HG03064 (cell line): Measurements from ENCODE around the gene KCNA1.
"Not testable (repeated sequence)": the region's sequence is repeated elsewhere in the genome, so short reads cannot be mapped to it uniquely, and the experiment has no call there.

Experiments used
- ATAC-seq: cut with Tn5 transposase; IDR thresholded peaks from one replicate; pipeline ENCODE4 v1.9.1; 2021; ENCODE audit warnings: low read depth; ENCODE audit not compliant: unreplicated experiment

Gene KCNA1

DNA sequence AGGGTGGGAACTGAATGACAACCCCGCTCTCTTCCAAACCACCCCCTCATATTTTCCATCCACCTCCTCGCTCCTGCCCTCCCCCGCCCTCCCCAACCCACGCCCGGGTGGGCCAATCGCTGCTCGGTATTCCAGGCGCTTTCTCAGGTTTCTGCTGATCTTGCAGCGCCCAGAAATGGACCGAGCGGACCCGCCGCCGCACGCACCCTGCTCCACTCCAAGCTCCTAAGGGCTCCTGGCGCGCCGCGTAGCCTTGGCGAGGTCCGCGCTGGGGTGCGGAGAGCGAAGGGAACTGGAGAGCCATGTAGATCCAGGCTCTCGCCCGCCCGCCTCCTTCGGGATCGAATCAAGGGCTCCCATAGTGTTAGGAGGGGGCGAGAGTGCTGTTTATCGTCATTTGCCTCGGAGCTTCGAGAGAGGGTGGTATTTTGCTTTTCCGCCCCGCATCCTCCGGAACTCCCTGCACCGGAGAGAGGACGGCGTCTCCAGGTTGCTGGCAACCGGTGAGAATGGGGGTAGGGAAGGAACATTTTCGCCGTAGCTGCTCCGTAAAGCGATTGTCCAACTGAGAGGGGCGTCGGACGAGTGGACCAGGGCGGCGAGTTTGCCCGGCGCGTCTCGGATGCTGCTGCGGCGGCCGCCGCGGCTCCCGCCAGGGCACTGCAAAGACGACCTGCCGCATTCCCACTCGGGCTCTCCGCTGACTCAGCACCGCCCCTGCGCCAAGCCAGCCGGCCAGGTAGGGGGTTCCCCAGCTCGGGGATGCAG is at the start of gene KCNA1:
KCNA1 (plus strand) TSS at position 172 of the 768 bp plus-strand sequence. CDS start 1,474 bp downstream, outside the sequence.
- ATAC-seq, result no peak

DNA sequence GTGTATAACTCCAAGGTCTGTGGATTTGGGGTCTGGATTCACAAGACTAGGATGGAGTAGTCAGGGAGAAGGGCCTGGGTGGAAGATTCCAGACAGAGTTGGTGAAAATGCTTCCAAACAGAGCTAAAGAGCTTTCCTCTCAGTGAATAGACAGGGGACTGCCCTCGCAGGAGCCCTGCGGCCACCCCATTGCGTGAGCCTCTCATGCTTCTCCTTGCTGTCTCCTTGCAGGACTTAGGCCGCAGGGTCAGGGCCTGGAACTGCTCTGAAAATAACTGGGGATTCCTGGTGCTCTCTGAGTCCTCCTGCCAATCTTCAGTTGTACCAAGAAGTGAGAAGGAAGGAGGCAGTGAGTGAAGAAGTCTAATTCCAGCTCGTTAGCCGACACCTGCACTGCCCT is 49.0 kb upstream of the KCNA1 start:
- ATAC-seq, result no peak

- ATAC-seq, result no peak
Measured at GRCh38 chr12:4862809-4863208, 46.9 kb upstream of the KCNA1 start.

DNA sequence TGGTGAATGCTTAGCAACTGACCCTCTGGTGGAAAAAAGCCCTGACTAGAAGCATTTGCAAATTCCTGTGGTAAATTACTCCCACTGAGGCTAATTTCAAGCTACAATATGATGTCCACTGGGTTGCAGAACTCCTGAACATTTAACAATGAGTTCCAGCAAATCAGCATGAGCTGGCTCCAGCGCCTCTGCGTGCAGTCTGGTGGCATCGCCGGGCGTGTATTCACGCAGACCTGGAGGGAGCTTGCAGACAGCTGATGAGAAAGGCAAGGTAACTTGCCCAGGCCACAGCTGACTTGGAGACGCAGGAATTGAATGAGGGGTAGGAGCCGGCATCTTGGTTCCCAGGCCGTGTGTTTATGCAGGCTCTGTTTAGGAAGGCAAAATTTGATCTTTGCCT is 45.1 kb upstream of the KCNA1 start:
- ATAC-seq, result no peak

- no peak for ATAC-seq
Measured at GRCh38 chr12:4865246-4865645, 44.5 kb upstream of the KCNA1 start.

GRCh38 chr12:4866299-4866698 is 43.4 kb upstream of the KCNA1 start:
- ATAC-seq, result no peak

DNA sequence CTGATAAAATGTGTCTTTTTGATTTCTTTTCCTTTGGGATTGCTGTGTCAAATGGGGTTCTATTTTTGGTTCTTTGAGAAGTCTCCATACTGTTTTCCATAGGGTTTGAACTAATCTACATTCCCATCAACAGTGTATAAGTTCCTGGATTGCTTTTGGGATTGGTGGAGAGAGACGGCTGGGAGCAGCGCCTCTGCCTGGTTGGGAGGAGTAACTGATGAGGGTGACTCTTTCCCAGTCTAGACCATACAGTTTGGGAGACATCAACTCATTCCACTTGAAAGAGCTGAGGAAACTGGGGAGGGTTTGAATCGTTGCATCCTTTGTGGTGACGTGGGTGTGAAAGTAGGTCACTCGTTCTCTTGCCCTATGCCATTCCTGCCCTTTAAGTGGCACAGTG is 42.3 kb upstream of the KCNA1 start:
- ATAC-seq, result no peak

- no peak for ATAC-seq
Measured at GRCh38 chr12:4870423-4870822, 39.3 kb upstream of the KCNA1 start.

DNA sequence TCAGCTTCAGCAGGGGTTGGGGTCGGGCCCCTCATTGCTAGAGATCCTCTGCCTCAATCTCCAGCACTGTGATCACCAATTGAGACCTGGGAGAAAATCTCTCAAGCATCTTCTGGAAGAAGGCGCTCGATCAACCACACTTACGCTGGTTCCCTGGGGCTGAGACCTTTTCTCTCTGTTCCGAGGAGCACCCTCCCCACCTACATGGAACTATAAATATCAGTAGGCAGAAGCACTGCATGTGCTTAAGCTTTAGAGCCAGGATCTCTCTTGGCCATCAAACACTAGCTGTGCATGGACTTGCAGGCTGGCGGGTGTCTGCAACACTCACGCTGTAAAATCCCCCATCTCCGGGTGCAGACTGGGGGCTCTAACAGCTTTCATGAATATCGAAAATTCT is 38.2 kb upstream of the KCNA1 start:
- no peak for ATAC-seq

DNA sequence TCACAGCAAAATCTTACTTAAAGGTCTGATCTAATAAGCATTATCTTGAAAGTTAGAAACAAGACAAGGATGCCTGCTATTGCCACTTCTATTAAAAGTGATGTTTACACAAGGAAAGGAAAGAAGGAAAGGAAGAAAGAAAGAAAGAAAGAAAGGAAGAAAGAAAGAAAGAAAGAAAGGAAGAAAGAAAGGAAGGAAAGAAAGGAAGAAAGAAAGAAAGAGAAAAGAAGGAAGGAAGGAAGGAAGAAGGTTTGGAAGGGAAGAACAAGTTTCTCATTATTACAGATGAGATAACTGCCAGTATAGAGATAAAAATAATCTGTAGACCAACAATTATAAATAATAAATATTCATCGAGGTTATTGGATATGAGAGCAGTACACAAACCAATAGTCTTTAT is 35.8 kb upstream of the KCNA1 start:
- ATAC-seq, result no peak

DNA sequence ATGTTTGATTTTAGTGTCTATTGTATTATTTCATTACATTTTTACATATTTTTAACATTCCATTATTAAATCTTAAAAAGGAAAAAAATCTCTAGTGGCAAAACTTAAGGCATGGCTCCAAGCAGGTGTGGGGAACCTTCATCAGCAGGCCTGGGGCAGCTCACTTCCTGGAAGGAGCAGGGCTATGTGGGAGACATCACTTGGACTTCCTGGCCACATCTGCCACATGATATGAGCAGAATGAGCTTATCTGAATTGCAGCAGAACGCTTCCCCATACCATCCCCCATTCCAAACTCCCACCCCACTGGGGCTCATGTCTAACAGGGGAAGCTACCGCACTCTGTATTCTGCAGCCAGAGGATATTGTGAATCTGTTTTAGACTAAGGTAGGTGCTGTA is 35.0 kb upstream of the KCNA1 start:
- no peak for ATAC-seq

GRCh38 chr12:4879481-4879880 is 30.2 kb upstream of the KCNA1 start:
- not testable (repeated sequence) for ATAC-seq

DNA sequence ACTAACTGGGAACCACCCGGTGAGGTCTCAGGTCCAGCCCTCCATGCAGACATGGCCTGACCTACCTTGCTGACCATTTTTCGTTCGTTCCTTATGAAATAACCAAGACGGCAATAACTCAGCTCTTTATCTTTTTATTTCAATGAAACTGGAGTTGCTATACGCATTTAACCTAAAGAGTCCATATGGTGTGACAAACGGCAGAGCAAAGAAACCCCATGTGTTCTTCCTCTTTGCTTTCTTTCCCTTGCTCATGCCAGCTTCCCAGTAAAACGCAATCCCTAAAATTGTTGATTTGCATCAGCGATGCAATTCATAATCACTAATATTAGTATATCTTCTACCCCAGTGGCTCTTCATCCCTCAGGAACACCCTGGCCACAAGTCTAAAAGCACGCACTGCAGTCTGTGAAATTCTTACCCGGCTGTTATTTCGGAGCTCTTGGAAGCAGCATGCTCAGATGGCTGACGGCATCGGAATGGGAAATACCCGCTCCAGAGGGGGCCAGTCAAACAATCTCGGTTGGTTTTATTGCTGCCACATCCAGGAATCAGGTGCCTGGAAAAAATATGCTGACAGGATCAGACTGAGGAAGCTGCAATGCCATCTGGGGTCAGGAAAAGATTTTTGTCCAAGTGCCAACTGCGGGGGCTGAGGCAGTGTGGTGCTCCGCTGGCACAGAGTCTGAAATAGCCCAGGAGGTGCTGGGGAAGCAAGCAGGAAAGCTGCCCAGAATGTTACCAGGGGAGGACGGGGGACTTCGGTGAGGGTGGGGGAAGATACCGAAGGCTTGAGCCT is 28.2 kb upstream of the KCNA1 start:
- ATAC-seq, result no peak

DNA sequence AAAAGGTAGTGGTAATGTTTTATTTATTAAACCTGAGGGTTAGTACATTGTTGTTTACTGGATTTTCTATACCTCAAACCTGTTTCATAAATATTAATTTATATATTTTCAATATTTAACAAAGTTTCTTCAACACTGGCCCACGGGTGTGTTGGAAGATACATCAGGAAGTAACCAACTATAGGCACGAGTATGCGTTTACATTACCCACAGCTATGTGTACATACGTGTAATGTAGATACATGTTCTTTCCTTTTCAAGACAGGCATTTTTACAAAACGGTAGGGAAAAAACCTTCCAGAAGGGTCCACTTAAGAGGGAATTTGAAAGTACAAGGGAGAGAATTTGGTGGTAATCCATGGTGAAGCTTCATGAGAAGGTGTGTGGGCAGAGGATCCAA is 17.8 kb upstream of the KCNA1 start:
- no peak for ATAC-seq

DNA sequence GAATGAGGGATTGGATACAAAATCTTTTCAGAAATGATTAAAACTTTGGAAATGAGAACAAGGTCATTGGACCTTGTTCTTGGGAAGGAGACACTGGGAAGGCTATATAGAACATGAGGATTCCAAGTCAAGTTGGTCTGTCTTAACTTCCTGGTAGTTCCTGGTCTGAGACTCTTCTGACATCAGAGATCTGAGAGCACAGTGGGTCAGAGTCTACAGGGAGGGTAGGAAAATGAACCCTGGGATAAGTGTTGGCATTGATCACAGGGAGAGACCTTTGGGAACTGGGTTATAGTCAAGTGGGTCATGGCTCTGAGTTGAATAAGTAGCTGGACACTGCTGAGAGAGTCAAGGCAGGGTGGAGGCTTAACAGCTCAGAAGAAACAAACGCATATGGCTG is 17.3 kb upstream of the KCNA1 start:
- no peak for ATAC-seq

DNA sequence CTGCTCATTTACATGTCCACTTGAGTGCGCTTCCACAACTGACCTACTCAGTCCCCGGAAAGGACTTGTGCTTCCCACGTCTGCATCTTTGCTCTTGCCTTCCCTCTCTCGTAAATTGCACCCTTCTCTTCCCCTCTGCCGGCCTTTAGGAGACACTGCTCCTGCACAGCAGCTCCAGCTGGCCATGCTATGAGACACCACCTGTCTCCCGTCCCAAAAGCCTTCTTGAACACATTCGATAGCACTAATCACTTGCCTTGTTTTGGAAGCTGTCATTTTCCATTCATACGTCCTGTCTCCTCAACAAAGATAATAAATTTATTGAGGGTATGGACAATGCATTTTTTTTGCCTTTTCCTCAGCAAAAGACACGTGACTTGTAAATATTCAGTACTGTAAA is 15.7 kb upstream of the KCNA1 start:
- ATAC-seq, result no peak

DNA sequence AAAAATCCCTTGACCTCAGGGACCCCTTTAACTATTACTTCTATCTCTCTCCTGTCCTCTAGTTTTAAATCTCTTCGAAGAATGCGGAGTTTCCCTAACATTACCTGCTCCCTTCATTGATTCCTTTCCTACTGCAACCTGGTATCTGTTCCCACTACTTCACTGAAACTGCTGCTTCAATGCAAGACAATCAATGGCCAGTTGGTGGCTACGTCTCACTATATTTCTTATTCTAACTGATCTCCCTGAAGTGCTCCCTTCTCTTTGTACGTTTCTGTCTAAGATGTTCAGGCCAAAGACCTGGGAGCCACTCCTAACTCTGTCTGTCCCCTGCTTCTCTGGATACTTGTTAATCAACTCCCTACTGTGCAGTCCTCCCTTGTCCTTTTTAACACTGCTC is 10.3 kb upstream of the KCNA1 start:
- no peak for ATAC-seq

- ATAC-seq, result no peak
Measured at GRCh38 chr12:4900327-4900726, 9.4 kb upstream of the KCNA1 start.

DNA sequence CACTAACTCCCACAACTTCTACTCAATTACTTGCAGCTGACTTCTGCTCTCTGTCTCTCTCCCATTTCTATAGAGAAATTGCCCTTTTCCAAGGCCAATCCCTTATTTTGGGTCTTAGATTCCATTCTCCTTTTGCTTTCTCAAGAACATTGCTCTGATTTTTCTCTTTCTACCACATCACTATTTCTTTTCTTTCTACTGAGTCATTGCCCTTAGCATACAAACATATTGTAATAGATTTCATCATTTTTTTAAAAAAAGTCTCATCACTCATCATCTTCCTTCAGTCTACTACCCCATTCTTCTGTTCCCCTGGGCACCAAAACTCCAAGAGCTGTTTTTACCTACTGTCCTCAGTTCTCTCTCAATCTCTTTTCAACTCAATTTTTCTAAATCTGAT is 4.4 kb upstream of the KCNA1 start:
- ATAC-seq, result no peak

GRCh38 chr12:4908684-4909409 is 858 bp upstream of the KCNA1 start:
- no peak for ATAC-seq

- ATAC-seq, result no peak
Measured at GRCh38 chr12:4909410-4909733, 333 bp upstream of the KCNA1 start.
